ENCODE results near the gene PIP4K2B. TPM values are rescaled to one million over a fixed set of nuclear protein-coding genes. Genes with fewer than 3 reads are reported as not detected.

Gene PIP4K2B
- total and polyA plus RNA-seq, 8 donors: 9.0 to 22.2 (median 13.1) TPM

GRCh38 chr17:38768417-38768816, 30.9 kb downstream of the PIP4K2B start:
- DNase-seq (no peak), ATAC-seq (no peak), FAIRE-seq (no peak)
- Histone ChIP-seq H3K9me3 (no peaks in the 10 kb centered on the region), H3K36me3 (peaks cover 0 to 66% (median 16%) of the 10 kb centered on the region in 3 donors), H3K27ac (no peak overlapping the region), H3K27me3 (no peaks in the 10 kb centered on the region), H3K4me1 (no peaks in the 10 kb centered on the region), H3K4me3 (no peak overlapping the region)
- intact Hi-C loops (cut with DNase I): no loop called here
- WGBS, 2 donors: 54 to 55% methylated on average over 6 of the region's 6 CpGs
- TF ChIP-seq, protein P1, sequence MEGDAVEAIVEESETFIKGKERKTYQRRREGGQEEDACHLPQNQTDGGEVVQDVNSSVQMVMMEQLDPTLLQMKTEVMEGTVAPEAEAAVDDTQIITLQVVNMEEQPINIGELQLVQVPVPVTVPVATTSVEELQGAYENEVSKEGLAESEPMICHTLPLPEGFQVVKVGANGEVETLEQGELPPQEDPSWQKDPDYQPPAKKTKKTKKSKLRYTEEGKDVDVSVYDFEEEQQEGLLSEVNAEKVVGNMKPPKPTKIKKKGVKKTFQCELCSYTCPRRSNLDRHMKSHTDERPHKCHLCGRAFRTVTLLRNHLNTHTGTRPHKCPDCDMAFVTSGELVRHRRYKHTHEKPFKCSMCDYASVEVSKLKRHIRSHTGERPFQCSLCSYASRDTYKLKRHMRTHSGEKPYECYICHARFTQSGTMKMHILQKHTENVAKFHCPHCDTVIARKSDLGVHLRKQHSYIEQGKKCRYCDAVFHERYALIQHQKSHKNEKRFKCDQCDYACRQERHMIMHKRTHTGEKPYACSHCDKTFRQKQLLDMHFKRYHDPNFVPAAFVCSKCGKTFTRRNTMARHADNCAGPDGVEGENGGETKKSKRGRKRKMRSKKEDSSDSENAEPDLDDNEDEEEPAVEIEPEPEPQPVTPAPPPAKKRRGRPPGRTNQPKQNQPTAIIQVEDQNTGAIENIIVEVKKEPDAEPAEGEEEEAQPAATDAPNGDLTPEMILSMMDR (IDR thresholded peaks at IDR 0.05): no peak

- peaks cover 0 to 62% (median 18%) of the 10 kb centered on the region in 3 donors for H3K36me3 ChIP-seq
Observed at GRCh38 chr17:38766341-38766740, 33.0 kb downstream of the PIP4K2B start.

DNA sequence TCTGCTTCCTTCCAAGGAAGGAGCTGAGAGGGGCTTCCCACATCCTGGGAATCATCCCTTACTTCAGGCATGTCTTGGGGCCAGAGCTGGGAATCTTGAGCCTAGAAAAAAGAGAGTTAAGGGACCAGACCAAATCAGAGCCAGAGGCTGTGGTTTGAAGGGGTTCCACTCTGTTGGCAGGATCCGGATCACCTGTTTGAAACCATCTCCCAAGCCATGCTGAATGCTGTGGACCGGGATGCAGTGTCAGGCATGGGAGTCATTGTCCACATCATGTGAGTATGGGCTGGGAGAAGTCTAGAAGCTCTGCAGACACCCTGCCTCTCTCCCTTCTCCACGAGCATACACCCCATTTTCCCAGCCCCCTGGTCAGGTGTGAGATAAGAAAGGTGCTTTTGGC, 37.1 kb downstream of the PIP4K2B start:
- TF ChIP-seq, protein P1 (IDR thresholded peaks at IDR 0.05): no peak
- intact Hi-C loops (cut with DNase I): no loop called here

More at GRCh38 chr17:38766341-38766740, 33.0 kb downstream of the PIP4K2B start:
- Histone ChIP-seq H3K27ac (no peak overlapping the region), H3K4me3 (no peak overlapping the region), H3K27me3 (no peaks in the 10 kb centered on the region), H3K9me3 (no peaks in the 10 kb centered on the region), H3K4me1 (no peaks in the 10 kb centered on the region)
- 90 to 94% methylated on average over 5 of the region's 5 CpGs for WGBS, 2 donors
- FAIRE-seq (no peak), ATAC-seq (no peak), DNase-seq (no peak)
- TF ChIP-seq, protein P1 (IDR thresholded peaks at IDR 0.05): no peak
- intact Hi-C loops (cut with DNase I): no loop called here

DNA sequence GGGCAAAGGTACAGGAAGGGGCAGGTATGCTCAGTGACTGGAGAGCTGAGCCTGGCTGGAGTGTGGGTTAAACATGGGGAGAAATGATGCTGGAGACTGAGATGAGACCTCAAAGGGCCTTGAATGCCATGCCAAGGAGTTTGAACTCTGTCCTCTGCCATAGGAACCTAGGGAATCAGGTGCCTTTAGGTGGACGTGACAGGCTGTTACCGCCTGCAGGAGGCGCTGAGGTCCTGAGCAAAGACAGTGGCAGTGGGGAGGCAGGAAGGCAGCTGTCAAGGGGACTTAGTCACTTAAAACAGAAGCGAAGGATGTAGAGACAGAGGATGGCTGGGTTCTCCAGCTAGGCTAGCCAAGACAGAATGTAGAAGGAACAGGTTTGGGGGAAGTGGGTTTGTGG, 37.7 kb downstream of the PIP4K2B start:
- ATAC-seq (no peak), DNase-seq (no peak), FAIRE-seq (no peak)
- peaks cover 0 to 52% (median 17%) of the 10 kb centered on the region in 3 donors for H3K36me3 ChIP-seq
- H3K27ac ChIP-seq: no peak overlapping the region
- WGBS, 2 donors: 84% methylated on average over 4 of the region's 4 CpGs
- no peak overlapping the region for H3K4me3 ChIP-seq
- no peaks in the 10 kb centered on the region for H3K27me3 ChIP-seq
- H3K4me1 ChIP-seq: no peaks in the 10 kb centered on the region
- TF ChIP-seq, protein P1 (IDR thresholded peaks at IDR 0.05): no peak
- no peaks in the 10 kb centered on the region for H3K9me3 ChIP-seq
- intact Hi-C loops (cut with DNase I): no loop called here

More for the DNA sequence above, 37.1 kb downstream of the PIP4K2B start:
- no peaks in the 10 kb centered on the region for H3K4me1 ChIP-seq
- no peaks in the 10 kb centered on the region for H3K27me3 ChIP-seq
- H3K27ac ChIP-seq: no peak overlapping the region
- peaks cover 0 to 50% (median 17%) of the 10 kb centered on the region in 3 donors for H3K36me3 ChIP-seq
- DNase-seq (no peak), FAIRE-seq (no peak), ATAC-seq (no peak)
- no peak overlapping the region for H3K4me3 ChIP-seq
- H3K9me3 ChIP-seq: no peaks in the 10 kb centered on the region
- 76 to 78% methylated on average over 3 of the region's 3 CpGs for whole genome bisulfite sequencing, 2 donors

DNA sequence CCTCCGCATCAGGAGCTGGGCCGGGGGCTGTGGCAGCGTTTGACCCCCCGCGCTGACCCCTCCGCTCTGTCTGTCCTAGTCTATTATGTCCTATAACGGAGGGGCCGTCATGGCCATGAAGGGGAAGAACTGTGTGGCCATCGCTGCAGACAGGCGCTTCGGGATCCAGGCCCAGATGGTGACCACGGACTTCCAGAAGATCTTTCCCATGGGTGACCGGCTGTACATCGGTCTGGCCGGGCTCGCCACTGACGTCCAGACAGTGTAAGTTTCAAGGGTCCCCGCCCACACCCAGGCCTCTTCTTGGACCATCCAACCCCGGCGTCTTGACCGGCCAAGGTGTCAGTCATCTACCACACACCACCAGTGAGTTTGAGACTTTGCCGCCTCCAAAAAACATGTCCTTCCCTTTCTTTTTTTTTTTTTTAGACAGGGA, 46.3 kb downstream of the PIP4K2B start:
- intact Hi-C loops (cut with DNase I): no loop called here

More for the DNA sequence above, 46.3 kb downstream of the PIP4K2B start:
- H3K36me3 ChIP-seq: peaks cover 0 to 12% (median 0%) of the 10 kb centered on the region in 3 donors
- no peaks in the 10 kb centered on the region for H3K27me3 ChIP-seq
- H3K27ac ChIP-seq: peak overlapping the region; percentile 36 to 86 (median 54)
- 2 to 3% methylated on average over 22 of the region's 22 CpGs for WGBS, 2 donors
- peak overlapping the region; percentile 80 to 95 (median 90) for H3K4me3 ChIP-seq
- TF ChIP-seq, protein P1 (IDR thresholded peaks at IDR 0.05): no peak
- no peaks in the 10 kb centered on the region for H3K9me3 ChIP-seq
- DNase-seq (peak in 4 of 6 donors; percentile 30 to 62 (median 45)), ATAC-seq (no peak), FAIRE-seq (no peak)
- H3K4me1 ChIP-seq: peaks cover 4 to 9% (median 8%) of the 10 kb centered on the region in 3 donors

Measured in pancreas (tissue), 10 donors.